ENCODE results near the gene ZNF689. TPM values are rescaled to one million over a fixed set of nuclear protein-coding genes. Genes with fewer than 3 reads are reported as not detected.

The ZNF689 gene
- total RNA-seq, 2 experiments from 2014 or later, result 12.7 to 14.4 TPM

Other genes with a start within 250 kb of the ZNF689 start
- 10 to 100 TPM; 63.6 to 69.8 TPM for gene TBC1D10B, start 239.9 kb downstream of the ZNF689 start, total RNA-seq
- 1 to 10 TPM in 1 of 2 experiments, not detected in 1; 1.7 TPM for gene MYL11, start 235.6 kb downstream of the ZNF689 start, total RNA-seq
- gene SEPTIN1, start 227.8 kb downstream of the ZNF689 start, total RNA-seq, result 100 to 1,000 TPM; 293 to 318 TPM
- 10 to 100 TPM; 14.4 to 15.5 TPM for gene ZNF48, start 215.0 kb downstream of the ZNF689 start, total RNA-seq
- gene ZNF771, start 202.8 kb downstream of the ZNF689 start, total RNA-seq, result 1 to 10 TPM; 4.8 to 5.6 TPM
- 10 to 100 TPM; 52.2 to 52.8 TPM for gene DCTPP1, start 180.4 kb downstream of the ZNF689 start, total RNA-seq
- gene SEPHS2, start 164.5 kb downstream of the ZNF689 start, total RNA-seq, result 10 to 100 TPM; 59.4 to 59.8 TPM
- 100 to 1,000 TPM; 662 to 664 TPM for gene ITGAL, start 137.6 kb downstream of the ZNF689 start, total RNA-seq
- gene ZNF768, start 83.8 kb downstream of the ZNF689 start, total RNA-seq, result 1 to 10 TPM; 7.4 to 8.1 TPM
- 10 to 100 TPM; 11.9 to 12.5 TPM for gene ZNF747, start 75.5 kb downstream of the ZNF689 start, total RNA-seq
- gene ZNF764, start 52.0 kb downstream of the ZNF689 start, total RNA-seq, result 10 to 100 TPM; 20.9 to 23.3 TPM
- gene ZNF688, start 38.7 kb downstream of the ZNF689 start, total RNA-seq, result 10 to 100 TPM; 17.8 to 18.3 TPM
- gene ZNF785, start 24.7 kb downstream of the ZNF689 start, total RNA-seq, result 10 to 100 TPM; 22.3 to 24.8 TPM
- 10 to 100 TPM; 89.7 to 97.1 TPM for gene PRR14, start 40.6 kb upstream of the ZNF689 start, total RNA-seq
- gene FBRS, start 48.0 kb upstream of the ZNF689 start, total RNA-seq, result 100 to 1,000 TPM; 140 to 143 TPM
- gene SRCAP, start 88.8 kb upstream of the ZNF689 start, total RNA-seq, result 10 to 100 TPM; 89.4 to 92.2 TPM
- gene PHKG2, start 138.0 kb upstream of the ZNF689 start, total RNA-seq, result 10 to 100 TPM; 48.2 to 48.9 TPM
- 1 to 10 TPM; 4.4 TPM for gene CFAP119, start 151.7 kb upstream of the ZNF689 start, total RNA-seq
- 100 to 1,000 TPM in 1 of 2 experiments, 10 to 100 TPM in 1; 94.7 to 105 TPM for gene RNF40, start 151.9 kb upstream of the ZNF689 start, total RNA-seq
- 1 to 10 TPM; 5.2 to 6.0 TPM for gene ZNF629, start 176.8 kb upstream of the ZNF689 start, total RNA-seq